Bronchial epithelial cell (primary cell): ENCODE data around the gene MBNL3. TPM values are rescaled to one million over a fixed set of nuclear protein-coding genes. Genes with fewer than 3 reads are reported as not detected.

Experiments
- DNase-seq: peaks from one replicate; pipeline ENCODE4 v3.0.0-alpha.2; 2010; ENCODE audit warnings: low read depth
- FAIRE-seq: peaks from 2 replicates; lab custom pipeline; 2011; peaks lifted over from hg19 to GRCh38; lab: Jason Lieb, UNC
- H3K27me3 ChIP-seq: 2 replicates; pipeline ENCODE4 v1.5.1; 2011; ENCODE audit warnings: low read length; ENCODE audit not compliant: control insufficient read depth, insufficient read depth
- H3K36me3 ChIP-seq: 2 replicates; pipeline ENCODE4 v1.5.1; 2011; ENCODE audit warnings: low read length; ENCODE audit not compliant: control insufficient read depth, insufficient read depth
- H3K4me3 ChIP-seq: 2 replicates; pipeline ENCODE4 v1.5.1; 2011; ENCODE audit warnings: mild to moderate bottlenecking, low read depth, low read length, control low read depth
- total RNA-seq: library from RNA; depleted of rRNA; stranded (reverse); fragments of >200 nt; gene quantifications from 2 replicates; pipeline ENCODE4 v1.2.1, GENCODE V29; 2014
- TF ChIP-seq, protein P1 (sequence below): IDR thresholded peaks from 2 replicates; pipeline ENCODE4 v1.5.1; 2011; ENCODE audit warnings: mild to moderate bottlenecking, moderate library complexity, low read length, control low read depth, inconsistent platforms; ENCODE audit not compliant: insufficient read depth, severe bottlenecking

MBNL3 gene
- total RNA-seq, 1 donor from 2014 or later, result 3.7 TPM

DNA sequence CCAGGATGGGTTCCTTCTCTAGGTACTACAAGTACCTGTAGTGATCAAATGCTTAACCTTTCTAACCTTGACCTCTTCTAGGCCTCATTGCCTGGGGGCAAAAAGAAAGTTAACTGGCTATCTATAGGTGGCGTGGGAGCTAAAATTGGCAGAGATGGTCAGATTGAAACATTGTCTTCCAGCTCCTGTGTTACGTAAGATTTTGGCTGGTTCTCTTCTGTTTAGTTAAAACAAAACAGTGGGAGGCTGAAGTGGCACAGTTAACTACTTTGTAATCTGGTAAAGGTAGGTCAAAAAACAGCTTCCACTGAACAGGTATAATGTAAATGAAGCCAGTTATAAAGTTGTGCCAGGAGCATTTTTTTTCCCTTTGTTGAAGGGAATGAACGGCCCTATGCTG, 115.2 kb downstream of the MBNL3 start:
- Histone ChIP-seq H3K27me3 (no peaks in the 10 kb centered on the region), H3K4me3 (no peak overlapping the region), H3K36me3 (no peaks in the 10 kb centered on the region)
- FAIRE-seq (no peak), DNase-seq (no peak)
- TF ChIP-seq, protein P1, sequence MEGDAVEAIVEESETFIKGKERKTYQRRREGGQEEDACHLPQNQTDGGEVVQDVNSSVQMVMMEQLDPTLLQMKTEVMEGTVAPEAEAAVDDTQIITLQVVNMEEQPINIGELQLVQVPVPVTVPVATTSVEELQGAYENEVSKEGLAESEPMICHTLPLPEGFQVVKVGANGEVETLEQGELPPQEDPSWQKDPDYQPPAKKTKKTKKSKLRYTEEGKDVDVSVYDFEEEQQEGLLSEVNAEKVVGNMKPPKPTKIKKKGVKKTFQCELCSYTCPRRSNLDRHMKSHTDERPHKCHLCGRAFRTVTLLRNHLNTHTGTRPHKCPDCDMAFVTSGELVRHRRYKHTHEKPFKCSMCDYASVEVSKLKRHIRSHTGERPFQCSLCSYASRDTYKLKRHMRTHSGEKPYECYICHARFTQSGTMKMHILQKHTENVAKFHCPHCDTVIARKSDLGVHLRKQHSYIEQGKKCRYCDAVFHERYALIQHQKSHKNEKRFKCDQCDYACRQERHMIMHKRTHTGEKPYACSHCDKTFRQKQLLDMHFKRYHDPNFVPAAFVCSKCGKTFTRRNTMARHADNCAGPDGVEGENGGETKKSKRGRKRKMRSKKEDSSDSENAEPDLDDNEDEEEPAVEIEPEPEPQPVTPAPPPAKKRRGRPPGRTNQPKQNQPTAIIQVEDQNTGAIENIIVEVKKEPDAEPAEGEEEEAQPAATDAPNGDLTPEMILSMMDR, result no peak

DNA sequence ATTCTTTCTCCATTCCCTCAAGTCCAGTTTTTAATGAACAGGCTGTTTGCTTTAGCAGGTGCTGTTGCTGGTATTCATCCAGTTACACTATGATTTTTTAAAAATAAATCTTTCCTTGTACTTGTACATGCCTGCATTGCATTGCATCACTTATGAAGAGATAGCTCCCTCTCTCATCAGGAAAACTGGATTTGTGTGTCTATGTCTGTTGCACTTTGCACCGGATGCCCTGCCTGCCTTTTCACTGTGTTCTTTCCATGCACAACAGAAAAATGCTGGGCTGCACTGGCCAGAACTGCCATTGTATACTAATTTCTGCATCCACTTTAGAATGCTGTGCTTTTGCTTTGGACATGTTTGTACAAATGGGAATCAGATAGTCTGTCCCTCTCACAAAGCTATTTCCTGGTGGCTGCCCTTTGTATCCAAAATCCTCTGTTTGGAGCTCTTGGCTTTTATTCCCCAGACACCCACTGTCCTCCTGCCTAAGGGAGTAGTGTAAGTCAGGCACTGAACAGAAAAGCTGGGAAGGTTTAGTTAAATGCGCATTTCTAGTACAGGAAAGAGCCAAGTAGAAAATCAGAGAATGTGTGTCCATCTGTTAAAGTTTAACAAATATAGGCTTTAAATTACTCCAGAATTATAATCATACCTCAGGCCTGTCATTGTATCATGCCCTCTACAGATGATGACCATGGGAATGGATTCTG, 119.1 kb downstream of the MBNL3 start:
- DNase-seq (no peak), FAIRE-seq (no peak)
- Histone ChIP-seq H3K4me3 (no peak overlapping the region), H3K36me3 (no peaks in the 10 kb centered on the region), H3K27me3 (no peaks in the 10 kb centered on the region)
- TF ChIP-seq, protein P1, result no peak

DNA sequence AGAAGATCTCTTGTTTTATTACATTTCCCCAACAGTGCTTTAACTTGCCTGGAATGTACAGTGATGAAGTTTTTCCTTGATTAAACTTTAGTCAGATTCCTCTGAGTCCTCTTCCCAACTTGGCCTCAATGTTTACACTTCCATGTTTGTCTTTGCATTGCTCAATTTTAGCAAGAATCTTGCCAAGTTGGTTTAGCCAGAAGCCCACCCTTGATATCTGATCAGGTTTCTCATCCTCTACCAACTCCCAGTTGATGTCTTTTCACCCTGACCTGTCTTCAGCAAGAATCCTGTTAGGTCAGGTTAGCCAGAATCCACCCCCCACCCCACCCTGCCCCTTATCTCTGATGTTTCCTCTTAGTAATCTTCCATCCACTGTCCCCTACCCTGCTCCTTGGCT, 120.9 kb downstream of the MBNL3 start:
- H3K36me3 ChIP-seq, result no peaks in the 10 kb centered on the region
- no peaks in the 10 kb centered on the region for H3K27me3 ChIP-seq
- TF ChIP-seq, protein P1, result no peak
- H3K4me3 ChIP-seq, result no peak overlapping the region
- DNase-seq (peak; percentile 33), FAIRE-seq (no peak)

DNA sequence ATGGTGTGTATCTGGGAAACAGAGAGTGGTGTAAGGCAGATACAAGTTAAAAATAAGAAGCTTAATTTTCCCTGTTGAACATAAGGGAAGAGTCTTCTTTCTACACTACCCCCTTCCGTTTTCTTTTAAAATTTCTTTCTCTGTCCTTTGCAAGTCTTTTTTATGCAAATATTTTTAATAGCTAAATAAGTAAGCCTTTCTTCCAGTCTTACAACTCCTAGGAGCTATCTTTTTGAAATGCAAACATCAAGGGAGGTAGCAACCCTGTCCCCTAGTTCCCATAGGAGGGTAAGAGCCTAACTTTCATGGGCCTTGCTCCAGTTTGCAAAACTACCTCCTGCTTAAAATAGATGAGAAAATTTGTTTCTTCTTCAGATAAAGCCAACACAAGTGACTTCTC, 121.5 kb downstream of the MBNL3 start:
- TF ChIP-seq, protein P1, result no peak
- FAIRE-seq, result no peak
- no peaks in the 10 kb centered on the region for H3K27me3 ChIP-seq

DNA sequence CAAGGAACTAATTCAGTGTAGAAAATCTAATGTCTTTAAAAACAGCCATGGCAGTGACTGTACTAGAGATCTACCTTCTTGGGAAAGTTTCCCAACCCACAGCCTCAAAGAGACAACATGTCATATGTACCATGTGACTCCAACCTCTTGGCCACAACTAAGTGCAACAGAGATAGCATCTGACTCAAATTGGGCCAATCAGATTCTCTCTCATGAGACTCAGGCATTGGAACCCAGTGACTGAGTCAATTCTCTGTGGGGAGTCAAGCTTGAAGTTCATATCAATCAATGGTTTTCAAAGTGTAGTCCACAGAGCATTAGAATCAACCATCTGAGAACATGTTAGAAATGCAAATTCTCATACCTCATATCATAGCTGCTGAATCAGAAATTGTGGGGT, 123.3 kb downstream of the MBNL3 start:
- FAIRE-seq (no peak), DNase-seq (no peak)
- H3K4me3 ChIP-seq, result no peak overlapping the region
- no peaks in the 10 kb centered on the region for H3K36me3 ChIP-seq
- TF ChIP-seq, protein P1, result no peak
- no peaks in the 10 kb centered on the region for H3K27me3 ChIP-seq

More for the DNA sequence above, 121.5 kb downstream of the MBNL3 start:
- DNase-seq, result no peak
- no peak overlapping the region for H3K4me3 ChIP-seq
- no peaks in the 10 kb centered on the region for H3K36me3 ChIP-seq

DNA sequence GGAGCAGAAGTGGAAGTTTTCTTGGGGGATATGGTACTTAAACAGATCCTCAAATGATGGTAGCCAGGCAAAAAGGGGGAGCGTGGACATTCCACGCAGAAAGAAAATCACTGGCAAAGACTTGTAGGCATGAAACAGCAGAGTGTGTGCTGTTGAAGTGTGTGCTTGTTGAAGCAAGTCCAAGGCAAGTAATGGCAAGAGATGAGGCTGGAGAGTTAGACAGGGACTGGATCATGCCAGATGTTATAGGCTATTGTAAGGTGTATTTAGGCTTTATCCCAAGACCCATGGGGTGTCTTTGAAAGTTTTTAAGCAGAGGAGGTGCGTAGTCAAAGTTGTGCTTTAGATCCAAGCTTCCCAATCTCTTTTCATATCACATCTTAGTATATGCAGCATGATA, 124.5 kb downstream of the MBNL3 start:
- Histone ChIP-seq H3K4me3 (no peak overlapping the region), H3K27me3 (no peaks in the 10 kb centered on the region), H3K36me3 (no peaks in the 10 kb centered on the region)
- TF ChIP-seq, protein P1, result no peak
- peak; percentile 62 for DNase-seq
- no peak for FAIRE-seq
